SIG-M5 (cell line): ENCODE measurements around the gene RFX4.

Source experiments
- DNase-seq: peaks from one replicate; lab custom pipeline; 2025; lab: John Stamatoyannopoulos, UW

RFX4 gene

GRCh38 chr12:106646472-106646871 is 63.7 kb downstream of the RFX4 start:
- DNase-seq, result no peak

- DNase-seq, result no peak
Measured at GRCh38 chr12:106647793-106648514, 65.2 kb downstream of the RFX4 start.

GRCh38 chr12:106648736-106649135 is 65.9 kb downstream of the RFX4 start:
- no peak for DNase-seq

- DNase-seq, result no peak
Measured at GRCh38 chr12:106651552-106651951, 68.7 kb downstream of the RFX4 start.

GRCh38 chr12:106652510-106653015 is 69.8 kb downstream of the RFX4 start:
- no peak for DNase-seq

GRCh38 chr12:106655577-106655976 is 72.8 kb downstream of the RFX4 start:
- DNase-seq, result no peak

- DNase-seq, result no peak
Measured at GRCh38 chr12:106657488-106657887, 74.7 kb downstream of the RFX4 start.

GRCh38 chr12:106663385-106663784 is 80.6 kb downstream of the RFX4 start:
- no peak for DNase-seq

GRCh38 chr12:106669216-106669615 is 86.4 kb downstream of the RFX4 start:
- no peak for DNase-seq

- DNase-seq, result no peak
Measured at GRCh38 chr12:106670131-106670530, 87.3 kb downstream of the RFX4 start.

- no peak for DNase-seq
Measured at GRCh38 chr12:106671840-106672239, 89.0 kb downstream of the RFX4 start.

GRCh38 chr12:106672314-106673025 is 89.7 kb downstream of the RFX4 start:
- DNase-seq, result no peak

GRCh38 chr12:106673141-106673540 is 90.3 kb downstream of the RFX4 start:
- DNase-seq, result no peak

- no peak for DNase-seq
Measured at GRCh38 chr12:106675651-106676435, 93.0 kb downstream of the RFX4 start.

- DNase-seq, result no peak
Measured at GRCh38 chr12:106679574-106679973, 96.8 kb downstream of the RFX4 start.

GRCh38 chr12:106680280-106680679 is 97.5 kb downstream of the RFX4 start:
- DNase-seq, result no peak

- no peak for DNase-seq
Measured at GRCh38 chr12:106681210-106681609, 98.4 kb downstream of the RFX4 start.

GRCh38 chr12:106682594-106683234 is 99.9 kb downstream of the RFX4 start:
- no peak for DNase-seq

GRCh38 chr12:106684497-106684896 is 101.7 kb downstream of the RFX4 start:
- DNase-seq, result no peak

- no peak for DNase-seq
Measured at GRCh38 chr12:106685381-106685780, 102.6 kb downstream of the RFX4 start.

- no peak for DNase-seq
Measured at GRCh38 chr12:106687672-106688071, 104.9 kb downstream of the RFX4 start.
